ENCODE results near the gene RPTOR. TPM values are rescaled to one million over a fixed set of nuclear protein-coding genes. Genes with fewer than 3 reads are reported as not detected.

The RPTOR gene
- polyA plus RNA-seq, 1 donor (not counting 4 experiments of a cell fraction or from before 2014, with no cell fraction given), result 4.0 TPM

- H3K9me3 ChIP-seq (ENCODE audit: control insufficient read depth, low read depth, low read length), result no peaks in the 10 kb centered on the region
- H3K27ac ChIP-seq (ENCODE audit: control insufficient read depth, insufficient read depth, low read length), result peak overlapping the region; percentile 66
- no peaks in the 10 kb centered on the region for H3K36me3 ChIP-seq (ENCODE audit: control insufficient read depth in 2 of 2, extremely low read depth in 1 of 2, insufficient read depth in 2 of 2, low read length in 2 of 2)
- peak overlapping the region; percentile 82 for H3K4me2 ChIP-seq (ENCODE audit: control insufficient read depth, extremely low read depth, insufficient read depth, low read depth, low read length)
- H3K4me3 ChIP-seq (ENCODE audit: control insufficient read depth in 2 of 3, extremely low read depth in 1 of 3, insufficient read depth in 2 of 3, low read depth in 1 of 3, low read length in 3 of 3), result peak overlapping the region in 2 of 3 experiments; percentile 43 to 49
- no peaks in the 10 kb centered on the region for H3K27me3 ChIP-seq (ENCODE audit: control insufficient read depth, extremely low read depth, insufficient read depth, low read length)
- H3K79me2 ChIP-seq (ENCODE audit: control insufficient read depth, insufficient read depth, low read length), result peaks cover 52% of the 10 kb centered on the region
- H3K9me1 ChIP-seq (ENCODE audit: control insufficient read depth, extremely low read depth, insufficient read depth, low read length), result peaks cover under 1% of the 10 kb centered on the region
- dilution Hi-C loops (cut with MboI; ENCODE audit: extremely low pct_ligation_motif_present, low sequenced_read_pairs), result no loop called here
- TF ChIP-seq CTCF (optimal IDR thresholded peaks at IDR 0.05 in 1 of 3, IDR thresholded peaks at IDR 0.05 in 1 of 3, conservative IDR thresholded peaks at IDR 0.05 in 1 of 3; ENCODE audit: extremely low read depth in 1 of 3, insufficient read depth in 2 of 3, low read length in 3 of 3), result no peak
- no peak for TF ChIP-seq EZH2 (IDR thresholded peaks at IDR 0.05; ENCODE audit: low read length)
- peaks cover 6% of the 10 kb centered on the region for H4K20me1 ChIP-seq (ENCODE audit: control insufficient read depth, extremely low read depth, insufficient read depth, low read length)
- DNase-seq (ENCODE audit: low read depth, low spot score), result peak; percentile 15
- peak overlapping the region; percentile 37 for H3K9ac ChIP-seq (ENCODE audit: control insufficient read depth, extremely low read depth, insufficient read depth, low read length)
- H3K4me1 ChIP-seq (ENCODE audit: control insufficient read depth, extremely low read depth, insufficient read depth, low read length), result peaks cover 26% of the 10 kb centered on the region
- FAIRE-seq, result peak; percentile 93
- H2AFZ ChIP-seq (ENCODE audit: control insufficient read depth, low read length), result peak overlapping the region; percentile 37
These were observed 75.0 kb downstream of the RPTOR start for GRCh38 chr17:80619535-80620235.

GRCh38 chr17:80621335-80621996 lies 76.8 kb downstream of the RPTOR start:
- TF ChIP-seq EZH2 (IDR thresholded peaks at IDR 0.05; ENCODE audit: low read length) (no peak), CTCF (optimal IDR thresholded peaks at IDR 0.05 in 1 of 3, IDR thresholded peaks at IDR 0.05 in 1 of 3, conservative IDR thresholded peaks at IDR 0.05 in 1 of 3; ENCODE audit: extremely low read depth in 1 of 3, insufficient read depth in 2 of 3, low read length in 3 of 3) (no peak)
- H3K4me2 ChIP-seq (ENCODE audit: control insufficient read depth, extremely low read depth, insufficient read depth, low read depth, low read length), result no peak overlapping the region
- H3K27ac ChIP-seq (ENCODE audit: control insufficient read depth, insufficient read depth, low read length), result no peak overlapping the region
- DNase-seq (ENCODE audit: low read depth, low spot score), result no peak
- no peak overlapping the region for H3K4me3 ChIP-seq (ENCODE audit: control insufficient read depth in 2 of 3, extremely low read depth in 1 of 3, insufficient read depth in 2 of 3, low read depth in 1 of 3, low read length in 3 of 3)
- H3K27me3 ChIP-seq (ENCODE audit: control insufficient read depth, extremely low read depth, insufficient read depth, low read length), result no peaks in the 10 kb centered on the region
- H3K79me2 ChIP-seq (ENCODE audit: control insufficient read depth, insufficient read depth, low read length), result peaks cover 45% of the 10 kb centered on the region
- no peaks in the 10 kb centered on the region for H3K9me1 ChIP-seq (ENCODE audit: control insufficient read depth, extremely low read depth, insufficient read depth, low read length)
- dilution Hi-C loops (cut with MboI; ENCODE audit: extremely low pct_ligation_motif_present, low sequenced_read_pairs), result no loop called here
- no peak overlapping the region for H2AFZ ChIP-seq (ENCODE audit: control insufficient read depth, low read length)
- no peak overlapping the region for H3K9ac ChIP-seq (ENCODE audit: control insufficient read depth, extremely low read depth, insufficient read depth, low read length)
- no peaks in the 10 kb centered on the region for H4K20me1 ChIP-seq (ENCODE audit: control insufficient read depth, extremely low read depth, insufficient read depth, low read length)
- peaks cover 0 to 2% of the 10 kb centered on the region in 2 experiments for H3K36me3 ChIP-seq (ENCODE audit: control insufficient read depth in 2 of 2, extremely low read depth in 1 of 2, insufficient read depth in 2 of 2, low read length in 2 of 2)
- no peak for FAIRE-seq
- H3K9me3 ChIP-seq (ENCODE audit: control insufficient read depth, low read depth, low read length), result no peaks in the 10 kb centered on the region
- H3K4me1 ChIP-seq (ENCODE audit: control insufficient read depth, extremely low read depth, insufficient read depth, low read length), result peaks cover 26% of the 10 kb centered on the region

Measured in keratinocyte (primary cell).